Measurements from ENCODE around the gene TAPBP. TPM values are rescaled to one million over a fixed set of nuclear protein-coding genes. Genes with fewer than 3 reads are reported as not detected.

Gene TAPBP
- total and polyA plus RNA-seq, 2 of the 8 experiments (the other 6 are each of a cell fraction or from before 2014, with no cell fraction given), result 24.5 to 35.4 TPM

- TF ChIP-seq CTCF (IDR thresholded peaks at IDR 0.05; ENCODE audit: control extremely low read depth in 1 of 3, insufficient read depth in 1 of 3, low read depth in 1 of 3, low read length in 3 of 3) (peak; percentile 73 to 86 (median 78)), SIRT6 (IDR thresholded peaks at IDR 0.05; ENCODE audit: low read length) (no peak), RNF2 (IDR thresholded peaks at IDR 0.05; ENCODE audit: borderline replicate concordance, low read depth, low read length, missing control alignments, poor library complexity, severe bottlenecking) (no peak), HDAC6 (IDR thresholded peaks at IDR 0.05; ENCODE audit: low read depth, low read length) (no peak), GABPA (IDR thresholded peaks at IDR 0.05; ENCODE audit: borderline replicate concordance, insufficient read depth, low read length) (peak; percentile 78; the same call in 1 of the 2 replicates), SP1 (IDR thresholded peaks at IDR 0.05; ENCODE audit: low read depth, low read length) (peak; percentile 96), TAF1 (IDR thresholded peaks at IDR 0.05; ENCODE audit: low read depth, low read length) (peak; percentile 63), MAFK (IDR thresholded peaks at IDR 0.05; ENCODE audit: low read depth, low read length) (no peak), SIN3A (conservative IDR thresholded peaks at IDR 0.05 in 1 of 2, IDR thresholded peaks at IDR 0.05 in 1 of 2; ENCODE audit: low read depth in 1 of 2, low read length in 2 of 2) (peak in 1 of 2 experiments; percentile 90; a peak in 2 of 4 replicates), CREB1 (IDR thresholded peaks at IDR 0.05) (peak; percentile 6), RFX5 (IDR thresholded peaks at IDR 0.05; ENCODE audit: borderline replicate concordance, low read depth, low read length) (0 out of 2 replicates have a peak, but pooled peaks have one; percentile 29), SP4 (IDR thresholded peaks at IDR 0.05; ENCODE audit: low read length) (peak; percentile 63; the same call in 1 of the 2 replicates), TBP (IDR thresholded peaks at IDR 0.05; ENCODE audit: low read depth, low read length) (no peak), KDM1A (IDR thresholded peaks at IDR 0.05; ENCODE audit: borderline replicate concordance, low read length) (0 out of 2 replicates have a peak, but pooled peaks have one; percentile 76), BACH1 (IDR thresholded peaks at IDR 0.05; ENCODE audit: low read length) (peak; percentile 88), USF2 (IDR thresholded peaks at IDR 0.05; ENCODE audit: low read length) (no peak), ATF2 (IDR thresholded peaks at IDR 0.05; ENCODE audit: low read length) (peak; percentile 67; the same call in 1 of the 2 replicates), POLR2A (IDR thresholded peaks at IDR 0.05; ENCODE audit: control extremely low read depth in 1 of 2, low read depth in 2 of 2, low read length in 2 of 2) (0 out of 3 replicates have a peak, but pooled peaks of 1 of the 2 experiments have one; percentile 19)
These were observed 14.5 kb downstream of the TAPBP start (continued) for GRCh38 chr6:33299237-33299944.

Measured in H1 (cell line).